Activated CD4-positive, alpha-beta T cell treated with anti-CD3 and anti-CD28 coated beads for 4 hours (primary cell): Measurements from ENCODE around the gene EXOC8.

Experiments used
- DNase-seq, 2 donors: peaks; one replicate each; pipeline ENCODE4 v3.0.0-alpha.2; 2020

Gene EXOC8

GRCh38 chr1:231337472-231338269 lies at the start of gene EXOC8:
EXOC8 (minus strand) TSS chr1:231337852; CDS start chr1:231337745, 107 bp downstream.
- DNase-seq, result peak; percentile 93 to 97

- DNase-seq, result no peak
These were observed 48.8 kb upstream of the EXOC8 start for GRCh38 chr1:231386466-231386865.

DNA sequence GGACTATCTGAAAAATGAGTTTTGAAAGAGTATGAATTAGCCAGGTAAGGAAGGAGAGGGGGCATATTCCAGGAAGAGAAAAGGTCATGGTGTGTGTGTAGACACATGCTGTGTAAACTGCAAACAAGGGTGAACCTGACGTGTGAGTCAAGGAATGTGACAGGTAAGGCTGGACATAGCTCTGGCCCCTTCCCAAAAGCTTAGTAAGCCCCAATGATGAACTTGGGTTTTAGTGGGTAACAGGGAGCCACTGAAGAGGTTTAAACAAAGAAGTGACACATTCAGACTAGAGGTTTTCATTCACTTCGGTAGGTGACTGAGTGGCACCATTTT lies 47.7 kb upstream of the EXOC8 start:
- no peak for DNase-seq

DNA sequence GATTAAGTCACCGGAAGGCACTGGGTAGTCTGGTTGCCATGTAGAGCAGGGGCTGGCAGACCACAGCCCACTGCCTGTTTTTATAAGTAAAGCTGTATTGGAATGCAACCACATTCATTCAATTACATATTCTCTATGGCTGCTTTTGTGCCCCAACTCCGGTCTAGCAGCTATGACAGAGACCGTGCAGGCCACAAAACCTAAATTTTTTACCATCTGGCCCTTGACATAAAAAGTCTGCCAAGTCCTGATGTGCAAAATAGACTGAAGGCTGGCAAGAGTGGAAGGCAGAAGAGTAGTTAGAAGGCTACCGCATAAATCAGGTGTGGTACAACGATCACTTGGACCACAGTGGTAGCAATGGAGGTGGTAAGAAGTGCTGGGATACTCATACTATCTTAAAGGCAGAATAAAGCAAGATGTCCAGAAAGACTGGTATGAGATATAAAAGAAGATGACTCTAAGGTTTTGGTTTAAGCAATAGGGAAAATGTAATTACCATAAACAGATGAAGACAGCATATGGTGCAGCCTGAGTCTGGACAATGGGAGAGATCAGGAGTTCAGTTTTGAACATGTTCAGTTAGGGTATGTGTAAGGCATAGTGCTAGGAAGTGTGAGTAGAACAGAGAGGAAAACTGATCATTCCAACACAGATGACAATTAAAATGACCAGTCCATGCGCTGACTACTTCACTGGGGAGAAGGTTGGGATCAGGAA lies 47.2 kb upstream of the EXOC8 start:
- no peak for DNase-seq

GRCh38 chr1:231383159-231383860 lies 45.7 kb upstream of the EXOC8 start:
- DNase-seq, result no peak

DNA sequence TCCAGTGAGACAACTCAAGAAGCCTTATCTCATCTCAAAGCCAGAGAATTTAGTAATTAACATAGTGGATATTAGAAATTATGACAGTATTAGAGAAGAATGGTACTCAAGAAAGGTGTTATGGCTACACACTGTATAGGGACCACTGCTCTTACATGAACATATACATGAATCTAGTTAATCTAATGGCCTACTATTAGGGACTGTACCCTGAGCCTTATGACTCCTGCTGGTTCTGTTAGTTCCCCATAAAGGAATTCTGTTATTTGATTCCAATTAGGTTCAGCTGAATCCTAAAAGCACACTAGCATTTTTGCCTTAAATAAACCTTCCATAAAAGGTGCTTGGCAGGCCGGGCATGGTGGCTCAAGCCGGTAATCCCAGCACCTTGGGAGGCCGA lies 44.8 kb upstream of the EXOC8 start:
- no peak for DNase-seq

GRCh38 chr1:231381729-231382128 lies 44.1 kb upstream of the EXOC8 start:
- no peak for DNase-seq

DNA sequence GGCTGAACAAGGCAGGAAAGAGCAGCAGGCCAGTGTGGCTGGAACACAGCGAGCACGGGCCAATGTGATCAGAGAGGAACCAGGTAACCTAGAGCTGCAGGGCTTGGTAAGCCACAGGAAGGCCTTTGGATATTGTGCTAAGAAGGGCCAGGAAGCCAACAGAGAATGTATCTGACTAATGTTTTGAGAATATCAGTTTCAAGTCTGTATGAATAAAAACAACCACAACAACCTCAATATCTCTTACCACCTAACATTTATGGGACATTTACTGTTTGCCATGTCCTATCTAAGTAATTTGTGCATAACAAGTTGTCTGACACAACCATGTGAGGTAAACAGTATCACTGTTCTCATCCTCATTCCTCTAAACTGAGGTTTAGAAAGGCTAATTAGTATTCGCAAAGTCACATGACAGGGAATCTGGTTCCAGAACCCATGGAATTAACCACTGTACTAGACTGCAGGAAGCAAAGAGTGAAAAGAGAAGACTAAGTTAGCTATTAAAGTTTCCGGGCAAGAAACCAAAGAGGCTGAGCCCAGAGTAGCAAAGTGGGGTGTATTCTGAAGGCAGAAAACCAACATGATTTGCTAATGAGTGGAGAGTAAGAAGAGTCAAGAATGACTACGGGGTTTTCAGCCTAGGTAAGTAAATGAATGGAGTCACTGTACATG lies 39.4 kb upstream of the EXOC8 start:
- DNase-seq, result no peak

- DNase-seq, result no peak
These were observed 38.4 kb upstream of the EXOC8 start for GRCh38 chr1:231376101-231376500.

GRCh38 chr1:231374394-231374793 lies 36.7 kb upstream of the EXOC8 start:
- DNase-seq, result no peak

- DNase-seq, result no peak
These were observed 34.8 kb upstream of the EXOC8 start for GRCh38 chr1:231372501-231372900.

DNA sequence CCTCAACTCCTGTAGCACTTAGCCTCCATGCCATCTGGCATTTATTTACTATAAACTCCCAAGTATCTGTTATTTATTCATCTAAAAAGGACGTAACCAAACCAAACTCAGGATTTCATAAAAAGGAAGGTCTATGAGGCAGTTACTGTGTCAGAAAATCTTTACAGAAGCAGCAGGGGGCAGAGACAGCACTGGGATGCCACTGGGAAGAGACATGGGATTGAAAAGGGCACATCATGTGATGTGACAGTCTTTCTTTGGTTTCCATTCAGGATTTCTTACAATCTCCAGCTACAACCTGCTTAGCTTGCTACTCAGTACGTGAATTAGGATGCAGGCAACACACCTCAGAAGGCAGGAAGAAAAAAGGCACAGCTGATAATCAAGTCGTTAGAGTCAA lies 31.6 kb upstream of the EXOC8 start:
- no peak for DNase-seq

DNA sequence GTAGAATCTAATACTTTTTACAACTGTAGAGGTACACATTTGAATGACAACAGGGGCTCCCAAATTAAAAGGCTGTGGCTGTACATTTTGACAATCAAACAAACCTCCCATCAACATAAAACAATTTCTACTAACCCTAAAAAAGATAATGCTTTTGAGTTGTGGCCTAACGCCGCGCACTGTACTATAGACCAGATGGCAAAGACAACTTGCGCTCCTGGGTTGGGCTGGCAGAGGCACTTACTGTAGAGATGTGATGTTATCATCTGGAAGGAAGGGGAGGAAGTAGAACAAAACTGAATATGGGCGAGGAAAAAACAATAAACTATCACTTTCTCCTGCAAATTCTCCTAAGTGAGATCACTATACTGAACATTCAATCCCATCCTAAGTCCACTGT lies 26.5 kb upstream of the EXOC8 start:
- no peak for DNase-seq

- DNase-seq, result no peak
These were observed 26.0 kb upstream of the EXOC8 start for GRCh38 chr1:231363624-231364023.

DNA sequence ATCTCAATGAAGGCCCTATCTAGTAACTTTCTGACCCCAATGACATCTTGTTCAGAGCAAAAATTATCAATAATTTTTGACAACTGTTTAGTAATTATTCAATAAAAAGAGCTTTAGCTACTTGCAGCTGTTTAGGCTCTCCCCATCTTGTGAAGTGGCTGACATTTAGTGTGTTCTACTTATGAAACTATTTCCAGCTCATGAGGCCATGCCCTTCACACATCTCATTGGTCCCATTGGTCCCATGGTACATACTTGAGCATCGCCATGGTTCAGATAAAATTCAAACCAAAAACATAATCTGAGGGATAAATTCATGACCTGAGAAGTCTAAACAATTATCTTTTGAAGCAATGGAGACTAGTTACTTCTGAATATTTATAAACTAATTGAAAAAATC lies 24.7 kb upstream of the EXOC8 start:
- DNase-seq, result no peak

DNA sequence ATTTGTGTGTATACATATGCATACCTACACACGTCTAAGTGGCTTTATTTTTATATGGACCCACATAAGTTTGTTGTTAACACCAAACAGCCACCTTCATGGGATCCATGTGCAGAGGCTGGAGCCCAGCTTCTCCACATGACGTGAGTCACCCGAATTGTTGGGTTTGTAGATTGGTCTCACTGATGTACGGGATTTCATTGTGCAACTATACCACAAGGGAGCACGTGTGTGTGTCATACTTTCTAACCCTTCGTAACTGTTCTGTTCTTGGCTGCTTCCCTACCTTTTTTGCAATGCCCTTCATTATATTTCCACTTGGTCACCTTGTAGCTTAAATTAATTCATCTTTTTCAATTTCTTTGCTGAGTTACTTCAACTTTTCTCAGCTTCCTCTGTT lies 21.5 kb upstream of the EXOC8 start:
- DNase-seq, result no peak

GRCh38 chr1:231357831-231358354 lies 20.2 kb upstream of the EXOC8 start:
- peak; percentile 27 to 31 for DNase-seq

DNA sequence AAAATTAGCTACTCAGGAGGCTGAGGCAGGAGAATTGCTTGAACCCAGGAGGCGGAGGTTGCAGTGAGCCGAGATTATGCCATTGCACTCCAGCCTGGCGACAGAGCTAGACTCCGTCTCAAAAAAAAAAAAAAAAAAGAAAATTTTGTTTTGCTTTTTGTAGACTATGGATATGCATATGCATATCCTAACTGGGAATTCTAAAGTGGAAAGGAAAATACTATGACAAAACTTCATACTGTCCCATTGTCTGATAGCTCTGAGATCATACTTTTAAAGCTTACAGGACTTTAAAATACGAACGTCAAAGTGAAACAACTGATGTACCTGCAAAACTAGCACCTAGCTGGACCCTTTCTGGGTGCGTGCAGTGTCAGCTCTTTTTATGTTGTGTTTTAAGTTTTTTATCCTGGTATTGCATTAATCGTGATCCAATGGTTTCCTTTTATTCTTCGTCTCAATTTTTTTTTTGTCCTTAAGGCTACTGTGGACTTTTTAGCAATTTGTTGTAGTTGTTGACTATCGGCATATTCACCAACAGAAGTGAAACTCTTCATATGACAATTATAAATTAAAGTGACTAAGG lies 19.6 kb upstream of the EXOC8 start:
- no peak for DNase-seq

GRCh38 chr1:231355171-231355570 lies 17.5 kb upstream of the EXOC8 start:
- DNase-seq, result no peak

GRCh38 chr1:231354330-231355020 lies 16.8 kb upstream of the EXOC8 start:
- no peak for DNase-seq

DNA sequence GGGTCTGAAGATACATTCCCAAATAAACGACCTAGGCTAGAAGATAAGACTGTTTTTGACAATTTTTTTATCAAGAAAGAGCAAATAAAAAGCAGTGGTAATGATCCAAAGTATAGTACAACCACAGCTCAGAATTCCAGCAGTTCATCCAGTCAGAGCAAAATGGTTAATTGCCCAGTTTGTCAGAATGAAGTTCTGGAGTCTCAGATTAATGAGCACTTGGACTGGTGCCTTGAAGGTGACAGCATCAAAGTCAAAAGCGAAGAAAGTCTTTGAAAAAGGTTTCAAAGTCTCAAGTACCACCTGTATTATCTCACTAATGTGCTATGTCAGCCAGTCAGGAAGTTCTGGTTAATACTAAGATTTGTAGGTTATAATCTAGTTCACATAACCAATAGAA lies 15.4 kb upstream of the EXOC8 start:
- DNase-seq, result no peak

DNA sequence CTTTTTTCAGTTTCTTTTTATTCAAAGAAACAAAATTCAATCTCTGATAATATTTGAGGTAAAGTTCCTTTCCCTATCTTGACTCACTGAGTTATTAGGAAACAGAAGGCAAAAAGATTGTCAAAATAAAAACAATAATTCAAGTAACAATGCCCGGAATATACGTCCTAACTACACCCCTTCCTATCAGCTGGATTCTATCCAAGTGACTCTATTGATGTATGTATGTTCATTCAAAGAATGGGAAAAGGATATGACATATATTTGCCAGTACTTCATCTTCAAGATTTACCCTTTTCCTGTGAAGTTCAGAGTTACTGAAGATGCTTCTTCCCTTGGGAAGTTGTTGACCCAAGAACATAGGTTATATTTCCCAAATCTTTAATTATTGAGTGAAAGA lies 14.2 kb upstream of the EXOC8 start:
- DNase-seq, result no peak
